B cell (primary cell): ENCODE measurements around the gene ZFAND6.

ENCODE experiments used
- EZH2 ChIP-seq: IDR thresholded peaks from 2 replicates; pipeline ENCODE4 v1.6.1; 2012; ENCODE audit warnings: borderline replicate concordance, low read depth, mild to moderate bottlenecking, moderate library complexity, low read length; ENCODE audit not compliant: insufficient read depth, poor library complexity, severe bottlenecking
- TF ChIP-seq, protein P1 (sequence below): fragments of 200-600 bp; IDR thresholded peaks from one replicate; pipeline ENCODE4 v1.8.0; 2022; ENCODE audit warnings: antibody characterized with exemption, mild to moderate bottlenecking

DNA sequence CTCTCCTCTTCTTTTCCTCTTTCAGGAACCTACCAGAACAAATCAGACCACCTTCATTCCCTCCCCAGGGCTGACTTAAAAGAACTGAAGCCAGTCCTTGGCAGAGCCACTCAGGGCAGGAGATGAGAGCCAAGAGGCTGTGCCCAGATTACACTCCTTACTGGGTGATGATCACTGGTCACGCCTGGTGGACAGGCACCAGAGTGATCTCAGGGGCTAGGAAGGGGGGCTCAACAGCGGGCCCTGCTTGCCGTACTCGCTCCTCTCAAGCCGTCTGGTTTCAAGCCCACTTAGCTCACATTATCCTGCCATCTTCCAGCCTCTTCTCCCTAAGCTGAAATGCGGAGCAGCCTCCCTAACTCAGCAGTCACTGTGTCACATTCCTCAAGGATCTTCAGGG, 91.7 kb downstream of the ZFAND6 start:
- TF ChIP-seq, protein P1, sequence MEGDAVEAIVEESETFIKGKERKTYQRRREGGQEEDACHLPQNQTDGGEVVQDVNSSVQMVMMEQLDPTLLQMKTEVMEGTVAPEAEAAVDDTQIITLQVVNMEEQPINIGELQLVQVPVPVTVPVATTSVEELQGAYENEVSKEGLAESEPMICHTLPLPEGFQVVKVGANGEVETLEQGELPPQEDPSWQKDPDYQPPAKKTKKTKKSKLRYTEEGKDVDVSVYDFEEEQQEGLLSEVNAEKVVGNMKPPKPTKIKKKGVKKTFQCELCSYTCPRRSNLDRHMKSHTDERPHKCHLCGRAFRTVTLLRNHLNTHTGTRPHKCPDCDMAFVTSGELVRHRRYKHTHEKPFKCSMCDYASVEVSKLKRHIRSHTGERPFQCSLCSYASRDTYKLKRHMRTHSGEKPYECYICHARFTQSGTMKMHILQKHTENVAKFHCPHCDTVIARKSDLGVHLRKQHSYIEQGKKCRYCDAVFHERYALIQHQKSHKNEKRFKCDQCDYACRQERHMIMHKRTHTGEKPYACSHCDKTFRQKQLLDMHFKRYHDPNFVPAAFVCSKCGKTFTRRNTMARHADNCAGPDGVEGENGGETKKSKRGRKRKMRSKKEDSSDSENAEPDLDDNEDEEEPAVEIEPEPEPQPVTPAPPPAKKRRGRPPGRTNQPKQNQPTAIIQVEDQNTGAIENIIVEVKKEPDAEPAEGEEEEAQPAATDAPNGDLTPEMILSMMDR: no peak
- TF ChIP-seq EZH2: no peak
